Skeletal muscle satellite cell (primary cell): ENCODE data around the gene CYYR1.

ENCODE experiments used
- H3K27me3 ChIP-seq: 2 replicates; pipeline ENCODE4 v1.7.0; 2013; ENCODE audit warnings: low read length; ENCODE audit not compliant: control insufficient read depth, insufficient read depth
- H3K36me3 ChIP-seq: 2 replicates; pipeline ENCODE4 v1.7.0; 2013; ENCODE audit warnings: mild to moderate bottlenecking, control low read depth, low read length; ENCODE audit not compliant: insufficient read depth
- H3K4me1 ChIP-seq: 2 replicates; pipeline ENCODE4 v1.7.0; 2013; ENCODE audit warnings: low read length; ENCODE audit not compliant: control insufficient read depth, insufficient read depth
- H3K4me2 ChIP-seq: 2 replicates; pipeline ENCODE4 v1.7.0; 2013; ENCODE audit warnings: mild to moderate bottlenecking, low read length
- H3K4me3 ChIP-seq: 2 replicates; pipeline ENCODE4 v1.7.0; 2013; ENCODE audit warnings: low read length
- H3K9ac ChIP-seq: 2 replicates; pipeline ENCODE4 v1.7.0; 2013; ENCODE audit warnings: mild to moderate bottlenecking, low read depth, low read length, moderate library complexity
- H3K9me3 ChIP-seq: replicated peaks from 2 replicates; pipeline ENCODE4 v1.7.0; 2013; ENCODE audit warnings: mild to moderate bottlenecking, control low read depth, low read length

Gene CYYR1

GRCh38 chr21:26581818-26582217 lies 8.7 kb upstream of the CYYR1 start:
- no peak overlapping the region for H3K9ac ChIP-seq
- H3K27me3 ChIP-seq = no peaks in the 10 kb centered on the region
- H3K4me1 ChIP-seq = no peaks in the 10 kb centered on the region

DNA sequence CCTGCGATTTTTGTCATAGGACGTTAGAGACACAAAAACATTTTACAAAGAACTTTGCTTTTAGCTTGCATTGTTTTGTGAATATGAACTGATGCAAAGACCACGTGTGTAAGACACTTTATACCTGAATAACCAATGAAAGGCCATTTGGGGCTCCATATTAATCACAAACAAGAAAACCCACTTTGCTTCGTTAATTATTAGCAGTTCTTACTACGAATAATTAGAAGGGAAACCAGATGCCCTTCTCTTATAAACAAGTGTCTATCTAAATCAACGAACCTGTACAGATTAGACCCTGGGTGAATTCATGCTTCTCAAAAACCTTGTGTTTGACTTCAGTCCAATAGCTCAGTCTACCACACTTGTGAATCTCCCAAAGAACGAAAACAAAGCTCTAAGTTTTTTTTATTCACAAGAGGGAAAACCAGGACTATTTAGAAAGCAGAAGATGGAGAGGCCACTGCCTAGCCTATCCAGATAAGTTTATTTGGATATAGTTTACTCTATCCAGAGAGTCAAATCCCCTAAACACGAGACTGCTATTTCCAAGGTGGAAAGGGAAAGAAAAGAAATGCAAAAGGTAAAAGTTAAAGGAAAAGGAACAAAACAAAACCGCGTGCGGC lies 897 bp downstream of the CYYR1 start:
- Histone ChIP-seq H3K9ac (peak overlapping the region; percentile 41), H3K4me3 (peak overlapping the region; percentile 78), H3K4me1 (peaks cover 2% of the 10 kb centered on the region)

More at GRCh38 chr21:26581818-26582217, 8.7 kb upstream of the CYYR1 start:
- no peak overlapping the region for H3K4me2 ChIP-seq
- no peak overlapping the region for H3K4me3 ChIP-seq
- no peaks in the 10 kb centered on the region for H3K9me3 ChIP-seq
- no peaks in the 10 kb centered on the region for H3K36me3 ChIP-seq

GRCh38 chr21:26570203-26570602 lies 2.9 kb downstream of the CYYR1 start:
- H3K4me3 ChIP-seq = no peak overlapping the region
- no peak overlapping the region for H3K9ac ChIP-seq
- H3K27me3 ChIP-seq = peaks cover 19% of the 10 kb centered on the region
- no peaks in the 10 kb centered on the region for H3K36me3 ChIP-seq
- H3K4me1 ChIP-seq = peaks cover 2% of the 10 kb centered on the region
- no peaks in the 10 kb centered on the region for H3K9me3 ChIP-seq
- H3K4me2 ChIP-seq = no peak overlapping the region

More for the DNA sequence above, 897 bp downstream of the CYYR1 start:
- Histone ChIP-seq H3K9me3 (no peaks in the 10 kb centered on the region), H3K36me3 (no peaks in the 10 kb centered on the region), H3K27me3 (peaks cover 19% of the 10 kb centered on the region), H3K4me2 (peak overlapping the region; percentile 95)

GRCh38 chr21:26565546-26565945 lies 7.5 kb downstream of the CYYR1 start:
- Histone ChIP-seq H3K9me3 (no peaks in the 10 kb centered on the region), H3K9ac (no peak overlapping the region), H3K4me2 (no peak overlapping the region), H3K4me1 (no peaks in the 10 kb centered on the region), H3K27me3 (no peaks in the 10 kb centered on the region), H3K36me3 (no peaks in the 10 kb centered on the region), H3K4me3 (no peak overlapping the region)

DNA sequence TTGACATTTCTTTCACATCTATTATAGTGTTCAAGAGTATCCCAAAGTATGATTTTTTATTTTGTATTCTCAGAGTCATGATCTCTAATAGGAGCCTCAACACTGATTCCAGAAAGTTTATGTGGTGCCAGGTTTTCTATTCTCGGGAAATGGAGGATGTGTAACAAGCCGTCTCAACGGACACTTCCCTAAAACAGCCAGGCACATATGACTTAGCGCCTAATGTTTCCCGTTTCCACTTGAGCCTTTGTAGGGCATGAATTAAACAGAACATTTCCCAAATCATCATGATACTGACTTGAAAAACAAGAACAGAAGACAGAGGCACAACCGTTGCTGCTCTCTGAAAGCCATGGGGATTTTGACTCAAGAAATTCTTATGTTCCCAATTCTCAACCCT lies 8.0 kb downstream of the CYYR1 start:
- Histone ChIP-seq H3K4me1 (no peaks in the 10 kb centered on the region), H3K4me2 (no peak overlapping the region), H3K9ac (no peak overlapping the region), H3K27me3 (no peaks in the 10 kb centered on the region), H3K9me3 (no peaks in the 10 kb centered on the region), H3K4me3 (no peak overlapping the region), H3K36me3 (no peaks in the 10 kb centered on the region)

DNA sequence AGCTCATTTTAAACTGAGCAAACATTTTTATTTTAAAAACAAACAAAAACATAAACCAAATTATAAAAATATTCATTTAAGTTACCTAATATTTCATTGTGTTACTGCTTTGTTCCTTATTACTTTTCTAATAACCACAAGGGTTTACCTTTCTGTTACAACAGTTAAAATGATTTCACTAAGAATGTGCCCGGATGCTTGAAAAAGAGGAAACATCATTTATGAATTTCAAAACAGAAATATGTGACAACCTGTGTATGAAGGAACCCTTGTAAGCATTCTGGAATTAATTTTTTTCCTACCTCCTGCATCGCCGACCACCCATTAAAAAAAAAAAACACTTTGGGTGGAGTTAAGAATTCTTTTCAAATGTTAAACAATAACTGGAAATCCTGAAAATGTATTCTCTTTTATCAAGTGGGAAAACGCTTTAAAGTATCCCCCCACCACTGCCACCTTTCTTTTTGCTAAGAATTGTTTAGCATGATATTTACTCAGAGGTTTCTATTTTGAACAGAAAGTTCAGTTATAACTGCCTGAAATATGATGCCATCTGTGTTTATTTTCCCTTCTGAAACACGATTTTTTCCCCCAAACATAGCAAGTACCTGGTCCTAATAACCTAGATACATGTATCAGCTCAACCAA lies 9.1 kb downstream of the CYYR1 start:
- Histone ChIP-seq H3K9ac (no peak overlapping the region), H3K9me3 (no peaks in the 10 kb centered on the region), H3K36me3 (no peaks in the 10 kb centered on the region), H3K4me2 (no peak overlapping the region), H3K4me1 (no peaks in the 10 kb centered on the region), H3K4me3 (no peak overlapping the region), H3K27me3 (no peaks in the 10 kb centered on the region)

GRCh38 chr21:26560612-26561011 lies 12.5 kb downstream of the CYYR1 start:
- H3K27me3 ChIP-seq = no peaks in the 10 kb centered on the region
- no peaks in the 10 kb centered on the region for H3K36me3 ChIP-seq
- H3K4me1 ChIP-seq = no peaks in the 10 kb centered on the region
- H3K4me2 ChIP-seq = no peak overlapping the region
- no peak overlapping the region for H3K9ac ChIP-seq
- H3K4me3 ChIP-seq = no peak overlapping the region
- no peaks in the 10 kb centered on the region for H3K9me3 ChIP-seq

DNA sequence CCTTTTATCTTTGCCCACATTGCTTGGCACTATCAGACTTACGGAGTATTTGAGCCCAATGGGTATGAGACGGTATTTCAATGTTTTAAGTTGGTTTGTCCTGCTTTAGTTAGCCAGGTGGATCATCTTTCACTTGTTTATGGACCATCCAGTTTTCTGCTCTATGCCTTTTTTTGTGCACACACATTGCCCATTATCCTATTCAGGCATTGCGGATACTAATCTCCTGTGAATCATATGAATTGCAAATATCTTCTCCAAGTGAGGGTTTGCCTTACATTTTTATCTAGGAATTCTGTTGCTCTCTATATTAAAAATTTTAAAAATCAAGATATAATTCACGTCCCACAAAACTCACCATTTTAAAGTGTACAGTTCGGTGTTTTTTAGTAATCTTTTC lies 14.0 kb downstream of the CYYR1 start:
- Histone ChIP-seq H3K36me3 (no peaks in the 10 kb centered on the region), H3K9ac (no peak overlapping the region), H3K4me3 (no peak overlapping the region), H3K4me1 (no peaks in the 10 kb centered on the region), H3K27me3 (no peaks in the 10 kb centered on the region), H3K9me3 (no peaks in the 10 kb centered on the region), H3K4me2 (no peak overlapping the region)

DNA sequence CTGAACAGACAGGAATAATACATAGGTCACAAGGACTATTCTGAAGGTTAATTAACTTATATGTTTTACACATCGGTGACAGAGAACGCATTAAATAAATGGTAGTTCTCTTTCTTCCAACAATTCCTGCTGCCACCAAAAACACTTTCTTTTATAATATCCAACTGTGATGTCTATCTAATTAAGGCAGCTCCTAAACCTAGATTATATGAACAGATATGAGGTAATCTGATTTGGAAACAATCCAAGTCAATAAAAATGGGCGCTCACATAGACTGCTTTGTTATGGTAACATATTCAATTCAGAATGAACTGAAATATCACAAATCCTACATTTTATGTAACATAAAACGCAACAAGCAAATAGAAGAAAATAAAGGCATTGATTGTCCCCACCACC lies 16.0 kb downstream of the CYYR1 start:
- H3K27me3 ChIP-seq = no peaks in the 10 kb centered on the region
- H3K4me3 ChIP-seq = no peak overlapping the region
- H3K9me3 ChIP-seq = no peaks in the 10 kb centered on the region
- H3K9ac ChIP-seq = no peak overlapping the region
- H3K36me3 ChIP-seq = no peaks in the 10 kb centered on the region
- H3K4me1 ChIP-seq = no peaks in the 10 kb centered on the region
- H3K4me2 ChIP-seq = no peak overlapping the region

DNA sequence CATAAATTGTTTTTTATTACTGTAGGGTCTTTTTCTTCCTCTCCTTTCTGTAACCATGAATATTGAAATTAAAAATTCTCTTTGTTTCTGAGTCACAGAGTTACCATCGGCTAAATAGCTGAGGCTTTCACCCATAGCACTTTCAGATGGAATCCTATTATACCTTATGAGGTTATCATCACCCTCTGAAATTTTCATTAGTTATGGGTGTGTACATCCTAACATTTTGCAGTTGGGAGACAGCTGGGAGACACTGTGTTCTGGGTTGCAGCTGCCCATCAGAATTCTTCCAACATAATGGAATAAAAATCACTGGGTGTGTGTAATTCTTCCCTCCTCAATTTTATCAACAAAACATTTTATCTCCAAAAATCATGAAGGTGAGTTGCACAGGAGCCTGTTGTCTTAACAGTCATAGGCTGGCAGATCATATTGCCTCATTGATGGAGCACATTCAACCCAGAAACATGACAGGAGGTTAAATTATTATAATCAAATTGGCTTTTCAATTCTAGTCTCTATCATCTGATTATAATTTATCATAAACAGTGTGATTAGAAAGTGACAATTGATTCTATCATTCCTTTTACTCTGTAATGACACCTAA lies 17.4 kb downstream of the CYYR1 start:
- no peaks in the 10 kb centered on the region for H3K36me3 ChIP-seq
- no peak overlapping the region for H3K4me2 ChIP-seq
- H3K27me3 ChIP-seq = no peaks in the 10 kb centered on the region
- no peak overlapping the region for H3K4me3 ChIP-seq
- H3K9me3 ChIP-seq = no peaks in the 10 kb centered on the region
- no peaks in the 10 kb centered on the region for H3K4me1 ChIP-seq
- H3K9ac ChIP-seq = no peak overlapping the region

- H3K9me3 ChIP-seq = no peaks in the 10 kb centered on the region
- H3K9ac ChIP-seq = no peak overlapping the region
- no peaks in the 10 kb centered on the region for H3K4me1 ChIP-seq
- H3K27me3 ChIP-seq = no peaks in the 10 kb centered on the region
- H3K36me3 ChIP-seq = no peaks in the 10 kb centered on the region
- H3K4me3 ChIP-seq = no peak overlapping the region
- no peak overlapping the region for H3K4me2 ChIP-seq
Measured at GRCh38 chr21:26554365-26554764, 18.7 kb downstream of the CYYR1 start.

- H3K27me3 ChIP-seq = no peaks in the 10 kb centered on the region
Measured at GRCh38 chr21:26553898-26554297, 19.2 kb downstream of the CYYR1 start.

More at GRCh38 chr21:26553898-26554297, 19.2 kb downstream of the CYYR1 start:
- Histone ChIP-seq H3K4me3 (no peak overlapping the region), H3K4me2 (no peak overlapping the region), H3K9ac (no peak overlapping the region), H3K36me3 (no peaks in the 10 kb centered on the region), H3K4me1 (no peaks in the 10 kb centered on the region), H3K9me3 (no peaks in the 10 kb centered on the region)
